MM.1S (cell line): ENCODE results near the gene RELL1.

Experiments used
- EZH2 ChIP-seq: fragments of 300-600 bp; sonication (generic); optimal IDR thresholded peaks from 2 replicates; pipeline ENCODE3; 2017; ENCODE audit warnings: low read depth, mild to moderate bottlenecking, antibody characterized with exemption, low read length, mixed read lengths
- TF ChIP-seq, protein P1 (sequence below): fragments of 300-600 bp; sonication (generic); IDR thresholded peaks from 2 replicates; pipeline ENCODE4 v1.5.1; 2016; ENCODE audit warnings: antibody characterized with exemption, low read length, mixed read lengths

DNA sequence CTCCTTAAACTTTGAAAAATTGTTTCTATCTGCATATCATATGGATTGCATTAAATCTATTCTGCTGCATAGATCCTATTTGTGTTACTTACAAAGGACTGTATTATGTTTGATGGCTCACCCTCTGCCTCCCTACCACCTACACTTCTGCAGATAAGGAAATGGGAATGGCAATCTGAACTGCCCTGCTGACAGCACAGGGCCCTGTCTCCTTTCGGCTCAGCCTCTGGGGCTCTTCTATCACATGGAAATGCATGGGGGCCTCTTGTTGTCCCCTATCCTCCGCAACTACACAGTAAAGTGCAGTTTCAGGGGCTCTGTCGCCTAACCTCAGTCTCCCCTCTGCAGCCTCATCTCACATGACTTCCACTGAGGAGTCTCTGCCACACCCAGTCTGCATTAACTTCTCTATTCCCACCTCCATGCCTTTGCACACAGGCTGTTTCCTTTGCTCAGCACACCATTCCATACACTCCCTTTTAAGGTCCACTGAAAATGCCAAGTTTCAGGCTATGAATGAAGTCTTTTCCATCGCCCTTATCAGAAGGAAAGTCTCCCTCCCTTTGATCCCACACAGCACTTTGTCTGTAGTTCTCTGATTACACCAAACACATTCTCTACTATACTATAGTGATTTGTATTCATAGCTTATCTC, 12.5 kb downstream of the RELL1 start:
- TF ChIP-seq, protein P1, sequence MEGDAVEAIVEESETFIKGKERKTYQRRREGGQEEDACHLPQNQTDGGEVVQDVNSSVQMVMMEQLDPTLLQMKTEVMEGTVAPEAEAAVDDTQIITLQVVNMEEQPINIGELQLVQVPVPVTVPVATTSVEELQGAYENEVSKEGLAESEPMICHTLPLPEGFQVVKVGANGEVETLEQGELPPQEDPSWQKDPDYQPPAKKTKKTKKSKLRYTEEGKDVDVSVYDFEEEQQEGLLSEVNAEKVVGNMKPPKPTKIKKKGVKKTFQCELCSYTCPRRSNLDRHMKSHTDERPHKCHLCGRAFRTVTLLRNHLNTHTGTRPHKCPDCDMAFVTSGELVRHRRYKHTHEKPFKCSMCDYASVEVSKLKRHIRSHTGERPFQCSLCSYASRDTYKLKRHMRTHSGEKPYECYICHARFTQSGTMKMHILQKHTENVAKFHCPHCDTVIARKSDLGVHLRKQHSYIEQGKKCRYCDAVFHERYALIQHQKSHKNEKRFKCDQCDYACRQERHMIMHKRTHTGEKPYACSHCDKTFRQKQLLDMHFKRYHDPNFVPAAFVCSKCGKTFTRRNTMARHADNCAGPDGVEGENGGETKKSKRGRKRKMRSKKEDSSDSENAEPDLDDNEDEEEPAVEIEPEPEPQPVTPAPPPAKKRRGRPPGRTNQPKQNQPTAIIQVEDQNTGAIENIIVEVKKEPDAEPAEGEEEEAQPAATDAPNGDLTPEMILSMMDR = no peak
- no peak for TF ChIP-seq EZH2
